Mononuclear cell (primary cell): ENCODE results near the gene RBM4. TPM values are rescaled to one million over a fixed set of nuclear protein-coding genes. Genes with fewer than 3 reads are reported as not detected.

Experiments
- H3K27me3 ChIP-seq: 2 replicates; pipeline ENCODE4 v1.6.0; 2011; ENCODE audit warnings: low read length, control low read depth; ENCODE audit not compliant: insufficient read depth
- H3K4me1 ChIP-seq: 2 replicates; pipeline ENCODE4 v1.5.1; 2011; ENCODE audit warnings: mild to moderate bottlenecking, low read length, control low read depth; ENCODE audit not compliant: insufficient read depth
- H3K4me3 ChIP-seq: 2 replicates; pipeline ENCODE4 v1.5.1; 2011; ENCODE audit warnings: mild to moderate bottlenecking, low read length, moderate library complexity
- H3K9me3 ChIP-seq: 2 replicates; pipeline ENCODE4 v1.5.1; 2011; ENCODE audit warnings: low read depth, mild to moderate bottlenecking, control low read depth, low read length
- total RNA-seq: library from RNA; depleted of rRNA; stranded (reverse); fragments of >200 nt; gene quantifications from one replicate; pipeline ENCODE4 v1.2.3, GENCODE V29; 2012

RBM4 gene
- total RNA-seq, 1 donor = 112 TPM

DNA sequence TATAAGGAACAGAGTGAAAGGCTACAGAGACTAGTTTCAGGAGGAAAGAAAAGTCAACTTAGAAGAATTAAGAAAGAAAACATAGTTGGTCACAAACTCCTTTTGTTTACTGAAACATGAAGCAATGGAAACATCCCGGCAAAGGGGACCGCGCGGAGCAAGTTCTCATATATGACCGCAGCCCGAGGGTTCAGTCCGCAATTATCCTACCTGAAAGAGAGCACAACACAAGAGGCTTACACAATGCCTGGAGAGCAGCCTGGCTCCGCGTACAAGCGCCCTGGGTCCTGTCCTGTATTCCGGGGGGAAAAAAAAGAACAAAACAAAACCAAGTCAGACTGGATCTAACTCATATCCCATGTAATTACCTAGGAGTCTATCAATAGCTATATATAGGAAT, 26.9 kb downstream of the RBM4 start:
- Histone ChIP-seq H3K27me3 (no peaks in the 10 kb centered on the region), H3K4me1 (peaks cover 4% of the 10 kb centered on the region)

GRCh38 chr11:66670816-66671215, 32.3 kb downstream of the RBM4 start:
- H3K9me3 ChIP-seq = no peaks in the 10 kb centered on the region
- peaks cover 21% of the 10 kb centered on the region for H3K4me1 ChIP-seq
- no peaks in the 10 kb centered on the region for H3K27me3 ChIP-seq
- H3K4me3 ChIP-seq = no peak overlapping the region

More for the DNA sequence above, 26.9 kb downstream of the RBM4 start:
- Histone ChIP-seq H3K4me3 (no peak overlapping the region), H3K9me3 (no peaks in the 10 kb centered on the region)

DNA sequence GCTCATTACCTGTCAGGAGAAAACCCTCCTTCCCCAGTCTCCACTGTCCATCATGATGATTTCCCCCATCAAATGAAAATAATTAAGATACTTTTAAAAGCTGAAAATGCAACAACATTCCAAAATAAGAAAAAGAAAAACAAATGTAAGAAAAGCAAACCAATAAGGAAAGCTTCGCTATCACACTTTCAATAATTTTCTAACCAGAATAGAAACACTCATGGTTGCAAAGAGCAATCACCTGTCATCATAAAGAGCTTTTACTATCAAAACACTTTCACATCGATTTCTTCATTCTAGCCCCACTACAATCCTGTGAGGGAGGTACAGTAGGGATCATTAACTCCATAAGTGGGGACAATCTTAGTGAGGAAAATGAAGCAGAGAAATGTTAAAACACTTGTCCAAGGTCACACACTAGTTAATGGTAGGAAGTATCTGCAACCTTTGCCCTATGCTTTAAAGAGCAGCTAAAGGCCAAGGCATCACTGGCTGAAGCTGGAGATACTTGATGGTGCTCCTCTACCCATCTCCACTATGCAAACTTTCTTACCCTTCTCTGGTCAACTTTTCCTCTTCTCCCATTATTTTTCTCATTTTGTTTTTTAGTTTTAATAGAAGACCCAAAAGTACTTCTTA, 36.6 kb downstream of the RBM4 start:
- no peaks in the 10 kb centered on the region for H3K9me3 ChIP-seq
- H3K4me3 ChIP-seq = no peak overlapping the region
- H3K27me3 ChIP-seq = no peaks in the 10 kb centered on the region
- H3K4me1 ChIP-seq = peaks cover 39% of the 10 kb centered on the region

DNA sequence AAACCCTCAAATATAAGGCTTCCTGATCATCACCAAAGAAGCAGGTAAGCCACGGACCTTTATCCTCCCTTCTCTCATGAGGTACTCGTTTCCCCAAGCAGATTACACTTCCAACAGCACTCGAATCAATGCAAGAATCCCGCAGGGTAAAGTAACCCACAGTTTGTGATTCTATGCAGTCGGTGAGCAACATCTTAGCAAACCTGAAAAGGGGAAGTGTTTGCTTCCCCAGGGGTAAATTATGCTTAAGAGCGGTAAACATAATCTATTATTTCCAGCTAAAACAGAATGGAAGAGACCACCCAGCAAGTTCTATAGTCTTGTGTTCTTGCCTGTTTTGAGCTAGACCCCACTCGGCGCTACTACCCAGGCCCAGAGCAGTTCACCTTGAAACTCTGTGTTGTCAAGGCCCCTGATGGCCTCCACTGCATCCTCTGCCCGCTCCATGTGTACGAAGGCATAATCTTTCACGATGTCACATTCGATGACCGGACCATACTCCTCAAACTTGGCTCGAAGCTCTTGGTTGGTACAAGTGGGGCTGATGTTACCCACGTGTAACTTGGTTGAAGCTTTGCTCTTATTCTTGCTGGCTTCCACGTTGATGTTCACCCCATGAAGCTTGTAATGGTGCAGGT, 37.9 kb downstream of the RBM4 start:
- Histone ChIP-seq H3K27me3 (no peaks in the 10 kb centered on the region), H3K4me1 (peaks cover 35% of the 10 kb centered on the region), H3K9me3 (no peaks in the 10 kb centered on the region), H3K4me3 (no peak overlapping the region)

DNA sequence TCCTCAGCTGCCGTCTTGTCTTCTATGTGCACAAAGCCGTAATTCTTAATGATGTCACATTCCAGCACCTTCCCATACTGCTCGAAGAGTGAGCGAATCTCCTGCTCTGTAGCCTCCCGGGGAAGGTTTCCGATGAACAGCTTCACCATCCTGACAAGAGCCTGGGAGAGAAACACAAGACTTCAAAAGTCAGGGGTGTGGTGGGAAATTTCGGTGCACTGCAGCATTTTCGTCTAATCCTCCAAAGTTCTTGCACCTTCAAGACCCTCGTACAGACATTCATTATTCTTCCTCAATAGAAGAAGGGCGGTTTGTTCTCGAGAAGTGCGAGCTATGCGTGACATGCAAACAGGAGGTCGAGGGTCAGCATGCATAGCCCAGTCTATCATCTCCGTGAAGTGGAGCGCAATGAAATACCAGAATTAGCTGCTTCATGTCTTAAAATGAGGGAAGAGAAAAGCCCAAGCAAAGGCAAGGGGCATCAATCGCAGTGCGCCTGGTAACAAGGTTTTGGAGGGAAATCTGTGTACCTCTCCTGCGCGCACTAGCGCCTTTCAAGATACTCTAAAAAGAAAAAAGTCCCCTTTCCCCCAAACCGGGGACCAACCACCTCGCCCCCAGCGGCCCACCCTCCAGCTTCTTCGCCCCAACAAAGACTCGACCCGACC, 38.6 kb downstream of the RBM4 start:
- peak overlapping the region; percentile 85 for H3K4me3 ChIP-seq

GRCh38 chr11:66677599-66678375, 39.3 kb downstream of the RBM4 start, which contains the start of gene RBM4B:
Gene RBM4B (minus strand): TSS chr11:66677887. CDS start chr11:66677079, 808 bp downstream.
- Histone ChIP-seq H3K4me1 (peaks cover 35% of the 10 kb centered on the region), H3K4me3 (peak within 1 kb of the TSS; percentile 85), H3K27me3 (no peaks in the 10 kb centered on the region), H3K9me3 (no peaks in the 10 kb centered on the region)

More for the DNA sequence above, 38.6 kb downstream of the RBM4 start:
- no peaks in the 10 kb centered on the region for H3K27me3 ChIP-seq
- peaks cover 35% of the 10 kb centered on the region for H3K4me1 ChIP-seq
- H3K9me3 ChIP-seq = no peaks in the 10 kb centered on the region

DNA sequence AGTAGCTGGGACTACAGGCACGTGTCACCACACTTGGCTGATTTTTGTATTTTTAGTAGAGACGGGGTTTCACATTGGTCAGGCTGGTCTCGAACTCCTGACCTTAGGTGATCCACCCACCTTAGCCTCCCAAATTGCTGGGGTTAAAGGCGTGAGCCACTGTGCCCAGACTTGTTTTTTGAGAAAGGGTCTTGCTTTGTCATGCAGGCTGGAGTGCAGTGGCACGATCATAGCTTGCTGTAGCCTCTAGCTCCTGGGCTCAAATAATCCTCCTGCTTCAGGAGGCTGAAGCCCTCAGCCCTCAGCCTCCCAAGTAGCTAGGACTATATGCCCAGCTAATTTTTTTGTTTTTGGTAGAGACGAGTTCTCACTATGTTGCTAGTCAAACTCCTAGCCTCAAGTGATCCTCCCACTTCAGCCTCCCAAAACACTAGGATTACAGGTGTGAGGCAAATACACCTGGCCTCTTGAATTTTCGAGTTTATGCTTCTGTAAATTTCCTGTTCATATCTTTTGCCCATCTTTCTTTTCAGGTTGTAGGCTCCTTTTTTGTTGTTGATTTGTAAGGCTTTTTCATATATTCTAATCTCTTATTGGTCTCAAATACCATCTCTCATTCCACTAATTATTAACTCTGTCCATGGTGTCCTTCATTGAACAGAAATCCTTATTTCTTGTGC, 42.6 kb downstream of the RBM4 start:
- peaks cover 18% of the 10 kb centered on the region for H3K4me1 ChIP-seq
- H3K9me3 ChIP-seq = no peaks in the 10 kb centered on the region
- no peaks in the 10 kb centered on the region for H3K27me3 ChIP-seq
- no peak overlapping the region for H3K4me3 ChIP-seq

- H3K4me1 ChIP-seq = no peaks in the 10 kb centered on the region
- no peaks in the 10 kb centered on the region for H3K9me3 ChIP-seq
- H3K27me3 ChIP-seq = no peaks in the 10 kb centered on the region
- no peak overlapping the region for H3K4me3 ChIP-seq
These were observed 45.4 kb downstream of the RBM4 start for GRCh38 chr11:66683877-66684276.

- no peaks in the 10 kb centered on the region for H3K4me1 ChIP-seq
- H3K27me3 ChIP-seq = no peaks in the 10 kb centered on the region
- no peaks in the 10 kb centered on the region for H3K9me3 ChIP-seq
- no peak overlapping the region for H3K4me3 ChIP-seq
These were observed 46.1 kb downstream of the RBM4 start for GRCh38 chr11:66684635-66685034.

- Histone ChIP-seq H3K4me1 (no peaks in the 10 kb centered on the region), H3K4me3 (no peak overlapping the region), H3K9me3 (no peaks in the 10 kb centered on the region), H3K27me3 (no peaks in the 10 kb centered on the region)
These were observed 47.0 kb downstream of the RBM4 start for GRCh38 chr11:66685276-66686099.

DNA sequence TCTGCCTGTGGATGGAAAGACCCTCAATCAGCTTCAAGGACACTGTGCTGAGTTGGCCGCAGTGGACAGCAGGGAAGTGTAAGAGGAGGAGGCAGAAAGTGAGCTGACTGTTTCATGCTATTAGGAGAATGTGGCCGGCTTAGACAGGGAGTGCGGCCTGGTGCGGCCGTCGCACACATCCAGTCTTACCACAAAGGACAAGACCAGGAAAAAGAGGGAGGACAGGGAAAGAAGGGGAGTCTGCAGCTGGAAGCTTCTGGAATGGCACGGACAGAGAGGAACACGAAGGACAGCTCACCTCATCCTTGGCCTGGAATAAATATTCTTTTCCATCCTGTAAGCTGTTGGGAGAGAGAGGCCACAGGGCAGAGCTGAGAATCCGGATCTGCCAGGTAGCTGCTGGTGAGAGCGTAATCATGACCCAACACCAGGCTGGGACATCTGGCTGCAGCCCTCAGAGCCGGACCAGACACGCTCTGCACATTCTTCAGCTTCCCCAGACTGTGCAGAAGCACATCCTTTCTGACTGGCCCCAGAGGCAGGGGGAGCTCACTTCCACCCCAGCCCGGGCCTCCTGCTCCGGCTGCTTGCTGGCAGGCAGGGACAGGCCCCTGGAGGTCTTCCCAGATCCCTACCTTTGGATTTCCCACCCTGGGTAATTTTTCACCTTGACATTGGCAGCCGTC, 47.7 kb downstream of the RBM4 start:
- Histone ChIP-seq H3K27me3 (no peaks in the 10 kb centered on the region), H3K9me3 (no peaks in the 10 kb centered on the region), H3K4me3 (no peak overlapping the region), H3K4me1 (no peaks in the 10 kb centered on the region)

DNA sequence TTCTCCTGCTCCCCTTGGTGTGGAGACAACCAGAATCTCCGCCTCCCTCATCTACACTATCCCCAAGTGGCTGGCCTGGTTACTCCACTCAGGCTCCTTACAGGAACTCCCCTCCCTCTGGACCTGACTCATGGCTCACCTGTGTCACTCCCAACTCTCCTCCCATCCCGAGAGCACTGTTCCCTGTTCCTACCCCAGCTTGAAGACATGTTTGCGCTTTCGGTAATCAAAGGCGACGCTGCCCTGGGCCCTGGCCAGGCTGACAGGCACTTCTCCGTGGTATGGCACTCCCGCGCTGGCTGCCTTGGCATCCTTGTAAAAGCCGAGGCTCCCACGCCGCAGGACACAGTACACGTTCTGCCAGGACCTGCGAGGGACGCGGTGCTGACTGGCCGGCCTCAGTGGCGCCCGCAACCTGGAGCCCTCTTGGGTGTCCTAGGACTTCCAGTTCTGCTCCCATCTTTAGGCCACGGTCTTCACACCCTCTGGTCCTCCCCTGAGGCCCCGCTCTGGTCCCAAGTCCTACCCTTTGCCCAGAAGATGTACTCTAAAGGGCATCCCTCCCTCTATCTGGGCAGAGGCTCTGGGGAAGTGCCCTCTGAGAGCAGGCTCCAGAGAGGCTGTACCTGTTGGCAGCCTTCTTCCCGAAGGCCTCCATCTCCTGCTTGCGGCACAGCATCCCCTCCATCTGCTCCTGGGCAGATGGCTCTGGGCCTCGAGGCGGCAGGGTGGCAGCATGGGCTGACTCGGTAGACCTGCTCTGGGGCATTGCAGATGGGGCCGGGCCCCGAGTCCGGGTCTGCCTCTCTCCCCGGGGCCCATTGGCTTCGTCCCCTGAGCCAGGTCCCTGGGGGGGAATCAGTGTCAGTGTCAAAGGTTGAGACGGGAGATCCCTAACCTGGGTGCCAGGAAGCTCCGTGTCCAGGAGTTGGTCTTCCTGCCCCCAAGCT, 48.6 kb downstream of the RBM4 start:
- Histone ChIP-seq H3K9me3 (no peaks in the 10 kb centered on the region), H3K27me3 (no peaks in the 10 kb centered on the region), H3K4me1 (no peaks in the 10 kb centered on the region), H3K4me3 (no peak overlapping the region)
